Measurements from ENCODE around the gene OR2W3. TPM values are rescaled to one million over a fixed set of nuclear protein-coding genes. Genes with fewer than 3 reads are reported as not detected.

The OR2W3 gene
- total RNA-seq, result not detected in 2 replicates

GRCh38 chr1:247895163-247895637 lies at the start of gene OR2W3:
Gene OR2W3, plus strand, starts transcription at chr1:247895587. Its CDS starts 0 bp downstream, at chr1:247895587.

GRCh38 chr1:247857069-247857984 lies 38.1 kb upstream of the OR2W3 start, which contains the start of gene TRIM58:
Gene TRIM58, plus strand, starts transcription at chr1:247857187. Its CDS starts 60 bp downstream, at chr1:247857247.

GRCh38 chr1:247919952-247920351 lies 24.6 kb downstream of the OR2W3 start, which contains the start of gene OR2T8:
Gene OR2T8, plus strand, starts transcription at chr1:247920252. Its CDS starts 766 bp downstream, at chr1:247921018.

GRCh38 chr1:247924868-247925267 lies 29.5 kb downstream of the OR2W3 start, which contains the start of gene OR2AJ1:
Gene OR2AJ1, plus strand, starts transcription at chr1:247924889. Its CDS starts 8,880 bp downstream, at chr1:247933769.

Other genes with a start within 250 kb of the OR2W3 start
- gene OR13G1, start 215.8 kb upstream of the OR2W3 start, total RNA-seq, result not detected in 2 replicates
- not detected in 2 replicates for gene OR6F1, start 178.9 kb upstream of the OR2W3 start, total RNA-seq
- not detected in 2 replicates for gene OR14K1, start 157.0 kb upstream of the OR2W3 start, total RNA-seq
- gene OR14A2, start 147.4 kb upstream of the OR2W3 start, total RNA-seq, result not detected in 2 replicates
- gene OR1C1, start 135.0 kb upstream of the OR2W3 start, total RNA-seq, result not detected in 2 replicates
- not detected in 2 replicates for gene OR14A16, start 71.5 kb upstream of the OR2W3 start, total RNA-seq
- not detected in 2 replicates for gene OR11L1, start 53.7 kb upstream of the OR2W3 start, total RNA-seq
- gene TRIM58, start 38.4 kb upstream of the OR2W3 start, total RNA-seq, result 0.07 TPM in 1 of 2 replicates, not detected in the other
- not detected in 2 replicates for gene OR2T8, start 24.7 kb downstream of the OR2W3 start, total RNA-seq
- not detected in 2 replicates for gene OR2AJ1, start 29.3 kb downstream of the OR2W3 start, total RNA-seq
- not detected in 2 replicates for gene OR2L8, start 53.3 kb downstream of the OR2W3 start, total RNA-seq
- gene OR2AK2, start 69.6 kb downstream of the OR2W3 start, total RNA-seq, result not detected in 2 replicates
- gene OR2L5, start 118.1 kb downstream of the OR2W3 start, total RNA-seq, result not detected in 2 replicates
- gene OR2L2, start 134.5 kb downstream of the OR2W3 start, total RNA-seq, result not detected in 2 replicates
- gene OR2L3, start 151.2 kb downstream of the OR2W3 start, total RNA-seq, result not detected in 2 replicates
- gene OR2L13, start 199.6 kb downstream of the OR2W3 start, total RNA-seq, result not detected in 2 replicates
- gene OR2M5, start 249.6 kb downstream of the OR2W3 start, total RNA-seq, result not detected in 2 replicates